ENCODE measurements around the gene FOXO3.
A peak's percentile ranks its signal among the peaks of the same experiment; 100 is the strongest.

FOXO3 gene

GRCh38 chr6:108632441-108632840, 71.7 kb downstream of the FOXO3 start:
- no peak overlapping the region for H3K18ac ChIP-seq (ENCODE audit: low read depth in 1 of 2, low read length in 2 of 2)
- peaks cover 28% of the 10 kb centered on the region for H3K79me1 ChIP-seq (replicated peaks; ENCODE audit: low read length, poor library complexity, severe bottlenecking)
- no peak overlapping the region for H3K14ac ChIP-seq (ENCODE audit: low read length in 2 of 2)
- H3K4me1 ChIP-seq (ENCODE audit: control insufficient read depth, insufficient read depth, low read depth, low read length), result peaks cover 6% of the 10 kb centered on the region
- no peak overlapping the region for H2BK12ac ChIP-seq (ENCODE audit: low read length in 2 of 2)
- no peak overlapping the region for H4K91ac ChIP-seq (ENCODE audit: low read length)
- 82% methylated on average over 4 of the region's 5 CpGs for WGBS
- no peak overlapping the region for H2BK15ac ChIP-seq (ENCODE audit: low read depth, poor library complexity, severe bottlenecking)
- H3K36me3 ChIP-seq (ENCODE audit: control insufficient read depth in 1 of 2, insufficient read depth in 2 of 2, low read depth in 1 of 2, low read length in 2 of 2), result no peaks in the 10 kb centered on the region
- no peaks in the 10 kb centered on the region for H3K9me3 ChIP-seq (ENCODE audit: control insufficient read depth, low read length)
- no peak overlapping the region for H2AK5ac ChIP-seq (ENCODE audit: low read length, severe bottlenecking)
- no peak overlapping the region for H2BK5ac ChIP-seq (ENCODE audit: low read depth, low read length, poor library complexity, severe bottlenecking)
- no peak overlapping the region for H2AFZ ChIP-seq (ENCODE audit: low read depth, low read length)
- no peak for DNase-seq
- H3K4me3 ChIP-seq (ENCODE audit: insufficient read depth in 1 of 2, low read depth in 1 of 2, low read length in 2 of 2), result no peak overlapping the region
- no peak overlapping the region for H3K4ac ChIP-seq (ENCODE audit: low read depth in 1 of 2, low read length in 2 of 2)
- no peak overlapping the region for H2BK120ac ChIP-seq (ENCODE audit: low read depth, low read length)
- H4K8ac ChIP-seq (ENCODE audit: low read length), result no peak overlapping the region
- no peaks in the 10 kb centered on the region for H3K27me3 ChIP-seq (ENCODE audit: control insufficient read depth in 1 of 2, insufficient read depth in 1 of 2, low read length in 2 of 2)
- no peak overlapping the region for H3K23ac ChIP-seq (ENCODE audit: low read length in 2 of 2)
- H3K4me2 ChIP-seq (ENCODE audit: low read length, poor library complexity, severe bottlenecking), result no peak overlapping the region
- H3K9ac ChIP-seq (ENCODE audit: low read length), result no peak overlapping the region
- no peak overlapping the region for H3K27ac ChIP-seq (ENCODE audit: low read length, poor library complexity, severe bottlenecking)

GRCh38 chr6:108633436-108633835, 72.7 kb downstream of the FOXO3 start:
- H2AFZ ChIP-seq (ENCODE audit: low read depth, low read length), result no peak overlapping the region
- no peak overlapping the region for H3K23ac ChIP-seq (ENCODE audit: low read length in 2 of 2)
- no peak overlapping the region for H3K9ac ChIP-seq (ENCODE audit: low read length)
- H3K79me1 ChIP-seq (replicated peaks; ENCODE audit: low read length, poor library complexity, severe bottlenecking), result peaks cover 31% of the 10 kb centered on the region
- H2BK5ac ChIP-seq (ENCODE audit: low read depth, low read length, poor library complexity, severe bottlenecking), result no peak overlapping the region
- H3K4me3 ChIP-seq (ENCODE audit: insufficient read depth in 1 of 2, low read depth in 1 of 2, low read length in 2 of 2), result no peak overlapping the region
- 88% methylated on average over 1 of the region's 1 CpG for WGBS
- no peaks in the 10 kb centered on the region for H3K36me3 ChIP-seq (ENCODE audit: control insufficient read depth in 1 of 2, insufficient read depth in 2 of 2, low read depth in 1 of 2, low read length in 2 of 2)
- no peak overlapping the region for H3K18ac ChIP-seq (ENCODE audit: low read depth in 1 of 2, low read length in 2 of 2)
- no peak overlapping the region for H3K14ac ChIP-seq (ENCODE audit: low read length in 2 of 2)
- no peak overlapping the region for H4K8ac ChIP-seq (ENCODE audit: low read length)
- H3K9me3 ChIP-seq (ENCODE audit: control insufficient read depth, low read length), result no peaks in the 10 kb centered on the region
- H2BK120ac ChIP-seq (ENCODE audit: low read depth, low read length), result no peak overlapping the region
- H3K4me1 ChIP-seq (ENCODE audit: control insufficient read depth, insufficient read depth, low read depth, low read length), result peaks cover 4% of the 10 kb centered on the region
- no peak overlapping the region for H2AK5ac ChIP-seq (ENCODE audit: low read length, severe bottlenecking)
- no peak overlapping the region for H3K27ac ChIP-seq (ENCODE audit: low read length, poor library complexity, severe bottlenecking)
- H2BK15ac ChIP-seq (ENCODE audit: low read depth, poor library complexity, severe bottlenecking), result no peak overlapping the region
- no peak overlapping the region for H3K4ac ChIP-seq (ENCODE audit: low read depth in 1 of 2, low read length in 2 of 2)
- DNase-seq, result no peak
- no peaks in the 10 kb centered on the region for H3K27me3 ChIP-seq (ENCODE audit: control insufficient read depth in 1 of 2, insufficient read depth in 1 of 2, low read length in 2 of 2)
- H2BK12ac ChIP-seq (ENCODE audit: low read length in 2 of 2), result no peak overlapping the region
- no peak overlapping the region for H4K91ac ChIP-seq (ENCODE audit: low read length)
- no peak overlapping the region for H3K4me2 ChIP-seq (ENCODE audit: low read length, poor library complexity, severe bottlenecking)

GRCh38 chr6:108635505-108636226, 74.9 kb downstream of the FOXO3 start:
- H2BK15ac ChIP-seq (ENCODE audit: low read depth, poor library complexity, severe bottlenecking), result no peak overlapping the region
- H3K14ac ChIP-seq (ENCODE audit: low read length in 2 of 2), result no peak overlapping the region
- H2BK5ac ChIP-seq (ENCODE audit: low read depth, low read length, poor library complexity, severe bottlenecking), result no peak overlapping the region
- no peak overlapping the region for H2BK12ac ChIP-seq (ENCODE audit: low read length in 2 of 2)
- no peaks in the 10 kb centered on the region for H3K9me3 ChIP-seq (ENCODE audit: control insufficient read depth, low read length)
- H4K8ac ChIP-seq (ENCODE audit: low read length), result no peak overlapping the region
- peaks cover 38% of the 10 kb centered on the region for H3K79me1 ChIP-seq (replicated peaks; ENCODE audit: low read length, poor library complexity, severe bottlenecking)
- no peaks in the 10 kb centered on the region for H3K27me3 ChIP-seq (ENCODE audit: control insufficient read depth in 1 of 2, insufficient read depth in 1 of 2, low read length in 2 of 2)
- WGBS, result 91% methylated on average over 6 of the region's 6 CpGs
- no peaks in the 10 kb centered on the region for H3K4me1 ChIP-seq (ENCODE audit: control insufficient read depth, insufficient read depth, low read depth, low read length)
- peak overlapping the region; percentile 22 for H4K91ac ChIP-seq (ENCODE audit: low read length)
- no peak overlapping the region for H2AK5ac ChIP-seq (ENCODE audit: low read length, severe bottlenecking)
- H3K18ac ChIP-seq (ENCODE audit: low read depth in 1 of 2, low read length in 2 of 2), result no peak overlapping the region
- no peak overlapping the region for H2AFZ ChIP-seq (ENCODE audit: low read depth, low read length)
- no peak overlapping the region for H3K4me3 ChIP-seq (ENCODE audit: insufficient read depth in 1 of 2, low read depth in 1 of 2, low read length in 2 of 2)
- H3K9ac ChIP-seq (ENCODE audit: low read length), result no peak overlapping the region
- no peaks in the 10 kb centered on the region for H3K36me3 ChIP-seq (ENCODE audit: control insufficient read depth in 1 of 2, insufficient read depth in 2 of 2, low read depth in 1 of 2, low read length in 2 of 2)
- no peak overlapping the region for H2BK120ac ChIP-seq (ENCODE audit: low read depth, low read length)
- DNase-seq, result peak; percentile 29
- no peak overlapping the region for H3K4ac ChIP-seq (ENCODE audit: low read depth in 1 of 2, low read length in 2 of 2)
- H3K27ac ChIP-seq (ENCODE audit: low read length, poor library complexity, severe bottlenecking), result no peak overlapping the region
- H3K23ac ChIP-seq (ENCODE audit: low read length in 2 of 2), result no peak overlapping the region
- H3K4me2 ChIP-seq (ENCODE audit: low read length, poor library complexity, severe bottlenecking), result no peak overlapping the region

DNA sequence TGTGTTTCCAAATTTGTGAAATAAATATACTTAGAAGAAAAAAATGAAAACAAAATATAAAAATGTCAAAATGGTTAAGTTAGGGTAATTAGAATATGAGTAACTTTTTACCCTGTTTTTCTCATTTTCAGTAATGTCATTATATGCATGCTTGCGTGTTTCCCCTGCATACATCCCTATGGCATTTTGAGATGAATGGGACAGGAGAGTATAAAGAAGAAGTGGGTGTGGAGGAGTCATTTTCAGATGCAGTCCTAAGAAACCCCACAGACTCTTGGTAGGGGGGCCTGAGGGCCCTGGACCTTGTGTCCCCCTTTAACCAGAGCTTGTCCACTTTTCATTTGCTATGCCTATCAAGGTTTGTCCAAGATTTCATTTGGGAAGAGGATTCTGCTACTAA, 77.2 kb downstream of the FOXO3 start:
- Histone ChIP-seq H3K23ac (ENCODE audit: low read length in 2 of 2) (no peak overlapping the region), H4K8ac (ENCODE audit: low read length) (no peak overlapping the region), H2BK12ac (ENCODE audit: low read length in 2 of 2) (no peak overlapping the region), H2BK15ac (ENCODE audit: low read depth, poor library complexity, severe bottlenecking) (no peak overlapping the region), H3K27me3 (ENCODE audit: control insufficient read depth in 1 of 2, insufficient read depth in 1 of 2, low read length in 2 of 2) (no peaks in the 10 kb centered on the region), H2AFZ (ENCODE audit: low read depth, low read length) (no peak overlapping the region), H3K18ac (ENCODE audit: low read depth in 1 of 2, low read length in 2 of 2) (no peak overlapping the region), H3K9ac (ENCODE audit: low read length) (no peak overlapping the region), H3K36me3 (ENCODE audit: control insufficient read depth in 1 of 2, insufficient read depth in 2 of 2, low read depth in 1 of 2, low read length in 2 of 2) (no peaks in the 10 kb centered on the region), H3K4me2 (ENCODE audit: low read length, poor library complexity, severe bottlenecking) (no peak overlapping the region), H2AK5ac (ENCODE audit: low read length, severe bottlenecking) (no peak overlapping the region), H3K79me1 (replicated peaks; ENCODE audit: low read length, poor library complexity, severe bottlenecking) (peaks cover 35% of the 10 kb centered on the region), H3K9me3 (ENCODE audit: control insufficient read depth, low read length) (no peaks in the 10 kb centered on the region), H4K91ac (ENCODE audit: low read length) (no peak overlapping the region), H2BK120ac (ENCODE audit: low read depth, low read length) (no peak overlapping the region), H3K4ac (ENCODE audit: low read depth in 1 of 2, low read length in 2 of 2) (no peak overlapping the region), H2BK5ac (ENCODE audit: low read depth, low read length, poor library complexity, severe bottlenecking) (no peak overlapping the region), H3K14ac (ENCODE audit: low read length in 2 of 2) (no peak overlapping the region), H3K4me1 (ENCODE audit: control insufficient read depth, insufficient read depth, low read depth, low read length) (no peaks in the 10 kb centered on the region), H3K27ac (ENCODE audit: low read length, poor library complexity, severe bottlenecking) (no peak overlapping the region), H3K4me3 (ENCODE audit: insufficient read depth in 1 of 2, low read depth in 1 of 2, low read length in 2 of 2) (no peak overlapping the region)
- no peak for DNase-seq
- 100% methylated on average over 1 of the region's 1 CpG for WGBS
